Transverse colon (tissue), 4 donors: ENCODE results near the gene DPP8. TPM values are rescaled to one million over a fixed set of nuclear protein-coding genes. Genes with fewer than 3 reads are reported as not detected.
A peak's percentile ranks its signal among the peaks of the same experiment; 100 is the strongest.

ENCODE experiments used
- DNase-seq: peaks from one replicate; pipeline ENCODE4 v3.0.0-alpha.2; 2019
- H3K27ac ChIP-seq, 4 donors: fragments of 200-600 bp; sonication (generic); 2 replicates each; pipeline ENCODE4 v1.5.1; 2016 to 2018; ENCODE audit warnings: inconsistent platforms in 4 of 4
- H3K27me3 ChIP-seq: fragments of 200-600 bp; sonication (generic); 2 replicates; pipeline ENCODE4 v1.5.1; 2017; ENCODE audit warnings: inconsistent platforms
- H3K36me3 ChIP-seq, 4 donors: fragments of 200-600 bp; sonication (generic); 2 replicates each; pipeline ENCODE4 v1.5.1; 2017 to 2019; ENCODE audit warnings: inconsistent platforms in 4 of 4
- H3K4me1 ChIP-seq, 4 donors: fragments of 200-600 bp; sonication (generic); 2 replicates each; pipeline ENCODE4 v1.5.1; 2017 to 2020; ENCODE audit warnings: inconsistent platforms in 4 of 4
- H3K4me3 ChIP-seq, 4 donors: fragments of 200-600 bp; sonication (generic); 1 replicate in 1 of 4; 2 replicates in 3 of 4; pipeline versions ENCODE4 v1.5.1 to v1.6.1; 2017 to 2019; ENCODE audit warnings: inconsistent platforms in 4 of 4
- H3K9me3 ChIP-seq, 2 donors: fragments of 200-600 bp; sonication (generic); 2 replicates each; pipeline ENCODE4 v1.5.1; 2017 to 2019; ENCODE audit warnings: inconsistent platforms in 2 of 2
- CTCF ChIP-seq, 5 experiments: fragments of 200-600 bp in 3 of 5; fragments of 450-650 bp in 2 of 5; sonication (generic) in 3 of 5; IDR thresholded peaks; 1 replicate in 2 of 5; 2 replicates in 3 of 5; pipeline ENCODE4 v1.5.1; 2016 to 2017; ENCODE audit warnings: antibody characterized with exemption in 5 of 5, inconsistent platforms in 3 of 5, mild to moderate bottlenecking in 2 of 5, moderate library complexity in 1 of 5
- EP300 ChIP-seq: sonication (generic); formaldehyde crosslinking; IDR thresholded peaks from one replicate; pipeline ENCODE4 v1.6.1; 2017; ENCODE audit warnings: antibody characterized with exemption, low read depth
- POLR2A ChIP-seq: fragments of 450-650 bp; IDR thresholded peaks from one replicate; pipeline ENCODE4 v1.6.1; 2016; ENCODE audit warnings: antibody characterized with exemption, mild to moderate bottlenecking, moderate library complexity
- POLR2AphosphoS5 ChIP-seq, 3 donors: sonication (generic); formaldehyde crosslinking; IDR thresholded peaks; one replicate each; pipeline ENCODE4 v1.6.1; 2016; ENCODE audit warnings: antibody characterized with exemption in 3 of 3
- WGBS, 2 donors: methylation state at CpG; one replicate each; pipeline ENCODE4 v1.1.5; 2018; ENCODE audit warnings: low coverage in 1 of 2; 5-methylcytosine and 5-hydroxymethylcytosine counted together
- in situ Hi-C, 4 donors: fragments of 200-750 bp; cut with MboI; loops; one replicate each; pipeline versions ENCODE4 v1.15.0 to v1.15.1; 2017; ENCODE audit warnings: low sequenced_read_pairs in 3 of 4, low pct_ligation_motif_present in 1 of 4, low pct_unique_long_range_greater_than_20kb in 1 of 4
- intact Hi-C: fragments of 100-400 bp; cut with DNase I; formaldehyde crosslinking; loops from one replicate; pipeline ENCODE4 v1.15.1; 2023; ENCODE audit warnings: low total_unique reads
- total RNA-seq, 4 donors: library from RNA; depleted of rRNA; stranded (reverse); fragments of >200 nt; gene quantifications; one replicate each; pipeline ENCODE4 v1.1.0, GENCODE V29; 2016

DPP8 gene
- total RNA-seq, 4 donors from 2014 or later, result 20.2 to 66.5 (median 35.7) TPM

GRCh38 chr15:65512189-65512588 lies 5.3 kb downstream of the DPP8 start:
- WGBS, 2 donors, result 71 to 92% methylated on average over 2 to 5 of the region's 5 CpGs
- DNase-seq, result no peak
- Histone ChIP-seq H3K9me3 (no peaks in the 10 kb centered on the region), H3K27ac (peak overlapping the region; percentile 31 to 68 (median 46)), H3K27me3 (no peaks in the 10 kb centered on the region), H3K36me3 (peaks cover 0 to 42% (median 13%) of the 10 kb centered on the region in 4 donors), H3K4me3 (no peak overlapping the region), H3K4me1 (peaks cover 12 to 33% (median 18%) of the 10 kb centered on the region in 4 donors)
- in situ Hi-C loops (no loop called here), intact Hi-C loops (no loop called here)
- no peak for TF ChIP-seq CTCF (IDR thresholded peaks at IDR 0.05)
- no peak for TF ChIP-seq EP300
- TF ChIP-seq POLR2AphosphoS5 (IDR thresholded peaks at IDR 0.05), result no peak

GRCh38 chr15:65509321-65509720 lies 8.2 kb downstream of the DPP8 start:
- H3K4me3 ChIP-seq, result no peak overlapping the region
- H3K4me1 ChIP-seq, result peaks cover 0 to 12% (median 5%) of the 10 kb centered on the region in 4 donors
- no peak for DNase-seq
- WGBS, 2 donors, result 89 to 95% methylated on average over 2 of the region's 2 CpGs
- H3K27ac ChIP-seq, result no peak overlapping the region
- TF ChIP-seq CTCF (IDR thresholded peaks at IDR 0.05), result no peak
- TF ChIP-seq POLR2A, result no peak
- no peak for TF ChIP-seq POLR2AphosphoS5 (IDR thresholded peaks at IDR 0.05)
- no peak for TF ChIP-seq EP300
- no peaks in the 10 kb centered on the region for H3K9me3 ChIP-seq
- H3K36me3 ChIP-seq, result peaks cover 0 to 56% (median 25%) of the 10 kb centered on the region in 4 donors
- in situ Hi-C loops (no loop called here), intact Hi-C loops (no loop called here)
- H3K27me3 ChIP-seq, result no peaks in the 10 kb centered on the region

- Histone ChIP-seq H3K9me3 (no peaks in the 10 kb centered on the region), H3K27ac (no peak overlapping the region), H3K4me3 (no peak overlapping the region), H3K36me3 (peaks cover 0 to 53% (median 25%) of the 10 kb centered on the region in 4 donors), H3K27me3 (no peaks in the 10 kb centered on the region), H3K4me1 (no peaks in the 10 kb centered on the region)
- no peak for DNase-seq
- intact Hi-C loops, result no loop called here
- in situ Hi-C loops, result no loop called here
- WGBS, 2 donors, result 89 to 93% methylated on average over 3 to 4 of the region's 4 CpGs
- TF ChIP-seq CTCF (IDR thresholded peaks at IDR 0.05) (no peak), POLR2AphosphoS5 (IDR thresholded peaks at IDR 0.05) (no peak), EP300 (no peak), POLR2A (no peak)
Measured at GRCh38 chr15:65494076-65494475, 23.4 kb downstream of the DPP8 start.

- intact Hi-C loops (no loop called here), in situ Hi-C loops (no loop called here)
- WGBS, 2 donors, result 95% methylated on average over 4 of the region's 4 CpGs
- Histone ChIP-seq H3K27ac (no peak overlapping the region), H3K4me1 (no peaks in the 10 kb centered on the region), H3K9me3 (no peaks in the 10 kb centered on the region), H3K27me3 (no peaks in the 10 kb centered on the region), H3K4me3 (no peak overlapping the region), H3K36me3 (peaks cover 2 to 68% (median 30%) of the 10 kb centered on the region in 4 donors)
- TF ChIP-seq CTCF (IDR thresholded peaks at IDR 0.05) (no peak), EP300 (no peak), POLR2AphosphoS5 (IDR thresholded peaks at IDR 0.05) (no peak), POLR2A (no peak)
- no peak for DNase-seq
Measured at GRCh38 chr15:65484876-65485275, 32.6 kb downstream of the DPP8 start.
